Liver (tissue), 9 donors: ENCODE results near the gene NFIB. TPM values are rescaled to one million over a fixed set of nuclear protein-coding genes. Genes with fewer than 3 reads are reported as not detected.

Experiments
- DNase-seq: peaks from one replicate; pipeline ENCODE4 v3.0.0-alpha.2; 2017; ENCODE audit warnings: low spot score
- H3K27ac ChIP-seq, 2 donors: one replicate each; pipeline ENCODE4 v1.7.0; 2013; ENCODE audit warnings: inconsistent platforms in 2 of 2, low read length in 2 of 2, control low read depth in 1 of 2, low read depth in 1 of 2, mild to moderate bottlenecking in 1 of 2
- H3K27me3 ChIP-seq, 4 donors: one replicate each; pipeline versions ENCODE4 v1.6.1 to v1.7.0; 2013; ENCODE audit warnings: low read length in 3 of 4, inconsistent platforms in 1 of 4, mild to moderate bottlenecking in 1 of 4, moderate library complexity in 1 of 4; ENCODE audit not compliant: control insufficient read depth in 4 of 4, insufficient read depth in 4 of 4
- H3K36me3 ChIP-seq, 4 donors: one replicate each; pipeline versions ENCODE4 v1.6.1 to v1.7.0; 2013; ENCODE audit warnings: low read length in 3 of 4, mild to moderate bottlenecking in 3 of 4, low read depth in 1 of 4, moderate library complexity in 1 of 4; ENCODE audit not compliant: control insufficient read depth in 4 of 4, insufficient read depth in 3 of 4
- H3K4me1 ChIP-seq, 4 donors: one replicate each; pipeline versions ENCODE4 v1.6.1 to v1.7.0; 2013; ENCODE audit warnings: low read length in 3 of 4, mild to moderate bottlenecking in 3 of 4, moderate library complexity in 1 of 4; ENCODE audit not compliant: control insufficient read depth in 4 of 4, insufficient read depth in 4 of 4
- H3K4me3 ChIP-seq, 3 donors: one replicate each; pipeline versions ENCODE4 v1.6.1 to v1.7.0; 2013; ENCODE audit warnings: low read length in 3 of 3, control low read depth in 1 of 3, low read depth in 1 of 3, mild to moderate bottlenecking in 1 of 3
- H3K9ac ChIP-seq, 2 donors: one replicate each; pipeline ENCODE4 v1.7.0; 2013; ENCODE audit warnings: low read length in 2 of 2, mild to moderate bottlenecking in 2 of 2, moderate library complexity in 2 of 2, control low read depth in 1 of 2, low read depth in 1 of 2
- H3K9me3 ChIP-seq, 4 donors: one replicate each; pipeline versions ENCODE4 v1.6.1 to v1.7.0; 2013; ENCODE audit warnings: low read length in 3 of 4; ENCODE audit not compliant: control insufficient read depth in 4 of 4
- ATF3 ChIP-seq: IDR thresholded peaks from 2 replicates; pipeline ENCODE4 v1.6.1; 2016; ENCODE audit warnings: antibody characterized with exemption
- CTCF ChIP-seq: fragments of 150-350 bp; IDR thresholded peaks from 2 replicates; pipeline ENCODE4 v1.5.1; 2017; ENCODE audit warnings: improper control_type of control experiment, low read depth, low read length; ENCODE audit not compliant: missing input control
- EGR1 ChIP-seq, 2 donors: IDR thresholded peaks; 2 replicates each; pipeline ENCODE4 v1.6.1; 2016 to 2018; ENCODE audit warnings: antibody characterized with exemption in 2 of 2, low read depth in 2 of 2
- FOXA1 ChIP-seq: IDR thresholded peaks from 2 replicates; pipeline ENCODE4 v1.6.1; 2016; ENCODE audit warnings: antibody characterized with exemption
- FOXA2 ChIP-seq: IDR thresholded peaks from 2 replicates; pipeline ENCODE4 v1.6.1; 2016; ENCODE audit warnings: antibody characterized with exemption
- GABPA ChIP-seq, 2 donors: IDR thresholded peaks in 1 of 2; conservative IDR thresholded peaks in 1 of 2; 2 replicates each; pipeline ENCODE4 v1.6.1; 2016; ENCODE audit warnings: antibody characterized with exemption in 2 of 2, mild to moderate bottlenecking in 1 of 2, moderate library complexity in 1 of 2
- HNF4A ChIP-seq, 2 donors: conservative IDR thresholded peaks; 2 replicates each; pipeline ENCODE4 v1.6.1; 2016; ENCODE audit warnings: antibody characterized with exemption in 2 of 2, mild to moderate bottlenecking in 2 of 2
- HNF4G ChIP-seq: IDR thresholded peaks from 2 replicates; pipeline ENCODE4 v1.6.1; 2016; ENCODE audit warnings: antibody characterized with exemption
- JUND ChIP-seq, 2 donors: IDR thresholded peaks; 2 replicates each; pipeline ENCODE4 v1.6.1; 2016; ENCODE audit warnings: antibody characterized with exemption in 2 of 2
- MAX ChIP-seq: IDR thresholded peaks from 2 replicates; pipeline ENCODE4 v1.6.1; 2016; ENCODE audit warnings: antibody characterized with exemption
- RAD21 ChIP-seq, 2 donors: IDR thresholded peaks; 2 replicates each; pipeline ENCODE4 v1.6.1; 2016; ENCODE audit warnings: antibody characterized with exemption in 2 of 2, mild to moderate bottlenecking in 2 of 2
- REST ChIP-seq: IDR thresholded peaks from 2 replicates; pipeline ENCODE4 v1.6.1; 2016; ENCODE audit warnings: antibody characterized with exemption, mild to moderate bottlenecking
- RXRA ChIP-seq, 2 donors: IDR thresholded peaks; 2 replicates each; pipeline ENCODE4 v1.6.1; 2017 to 2018; ENCODE audit warnings: antibody characterized with exemption in 2 of 2, mild to moderate bottlenecking in 1 of 2
- SP1 ChIP-seq: IDR thresholded peaks from 2 replicates; pipeline ENCODE4 v1.6.1; 2018; ENCODE audit warnings: antibody characterized with exemption, mild to moderate bottlenecking
- TAF1 ChIP-seq: conservative IDR thresholded peaks from 2 replicates; pipeline ENCODE4 v1.6.1; 2016; ENCODE audit warnings: antibody characterized with exemption, mild to moderate bottlenecking
- YY1 ChIP-seq: IDR thresholded peaks from 2 replicates; pipeline ENCODE4 v1.6.1; 2016; ENCODE audit warnings: antibody characterized with exemption, mild to moderate bottlenecking
- WGBS: extraction: QIAGEN DNeasy Blood & Tissue Kit; methylation state at CpG from one replicate; pipeline ENCODE4 v1.1.7; 2013; 5-methylcytosine and 5-hydroxymethylcytosine counted together
- polyA plus RNA-seq, 2 donors: library from polyadenylated mRNA; stranded (reverse) in 1 of 2; unstranded in 1 of 2; fragments of 200-250 nt in 1 of 2; fragments of >200 nt in 1 of 2; fragmentation: Nextera tagmentation in 1 of 2; extraction: Ambion mirVana in 1 of 2; gene quantifications; one replicate each; pipeline versions ENCODE4 v1.2.1 to v1.2.3, GENCODE V29; 2013 to 2015
- total RNA-seq, 2 donors: library from RNA; depleted of rRNA; stranded (reverse); fragments of >200 nt; gene quantifications; one replicate each; pipeline ENCODE4 v1.2.3, GENCODE V29; 2014
- donor health status: healthy.
- donor health status: healthy.
- donor health status: healthy.
- donor health status: healthy.
- donor health status: healthy.

NFIB gene
- total and polyA plus RNA-seq, 4 donors: 3.2 to 23.2 (median 8.0) TPM

- no peak for TF ChIP-seq REST
- no peak for TF ChIP-seq FOXA2
- TF ChIP-seq JUND (IDR thresholded peaks at IDR 0.05): no peak
- no peak for TF ChIP-seq YY1
Measured at GRCh38 chr9:14066032-14066431, 247.9 kb downstream of the NFIB start (continued).

GRCh38 chr9:14064940-14065339 lies 249.0 kb downstream of the NFIB start:
- Histone ChIP-seq H3K36me3 (no peaks in the 10 kb centered on the region), H3K4me1 (no peaks in the 10 kb centered on the region), H3K4me3 (no peak overlapping the region), H3K9me3 (peaks cover 0 to under 1% (median 0%) of the 10 kb centered on the region in 4 donors), H3K9ac (no peak overlapping the region), H3K27ac (no peak overlapping the region), H3K27me3 (no peaks in the 10 kb centered on the region)
- DNase-seq: no peak
- 87% methylated on average over 2 of the region's 2 CpGs for WGBS
- TF ChIP-seq JUND (IDR thresholded peaks at IDR 0.05): no peak
- no peak for TF ChIP-seq YY1
- TF ChIP-seq EGR1 (IDR thresholded peaks at IDR 0.05; ENCODE audit: low read depth in 2 of 2): no peak
- no peak for TF ChIP-seq CTCF
- TF ChIP-seq FOXA1: no peak
- no peak for TF ChIP-seq MAX
- TF ChIP-seq RXRA (IDR thresholded peaks at IDR 0.05): no peak
- no peak for TF ChIP-seq HNF4G
- no peak for TF ChIP-seq GABPA (IDR thresholded peaks at IDR 0.05 in 1 of 2, conservative IDR thresholded peaks at IDR 0.05 in 1 of 2)
- TF ChIP-seq SP1: no peak
- TF ChIP-seq HNF4A (conservative IDR thresholded peaks at IDR 0.05): no peak
- no peak for TF ChIP-seq ATF3

- no peak overlapping the region for H3K27ac ChIP-seq
- whole genome bisulfite sequencing: 89% methylated on average over 1 of the region's 1 CpG
- no peaks in the 10 kb centered on the region for H3K36me3 ChIP-seq
- H3K4me1 ChIP-seq: no peaks in the 10 kb centered on the region
- no peak for DNase-seq
- H3K4me3 ChIP-seq: no peak overlapping the region
- no peak overlapping the region for H3K9ac ChIP-seq
- no peaks in the 10 kb centered on the region for H3K27me3 ChIP-seq
- peaks cover 0 to 2% (median 0%) of the 10 kb centered on the region in 4 donors for H3K9me3 ChIP-seq
- TF ChIP-seq MAX (no peak), REST (no peak), YY1 (no peak), RAD21 (IDR thresholded peaks at IDR 0.05) (no peak), HNF4G (no peak), GABPA (IDR thresholded peaks at IDR 0.05 in 1 of 2, conservative IDR thresholded peaks at IDR 0.05 in 1 of 2) (no peak), TAF1 (no peak), HNF4A (conservative IDR thresholded peaks at IDR 0.05) (no peak), FOXA1 (no peak), SP1 (no peak), JUND (IDR thresholded peaks at IDR 0.05) (no peak), RXRA (IDR thresholded peaks at IDR 0.05) (no peak), FOXA2 (no peak), CTCF (no peak)
Measured at GRCh38 chr9:14063756-14064155, 250.2 kb downstream of the NFIB start.
